GM21367 (cell line): ENCODE measurements around the gene CLK1.
"Not testable (repeated sequence)": the region's sequence is repeated elsewhere in the genome, so short reads cannot be mapped to it uniquely, and the experiment has no call there.

ENCODE experiments used
- ATAC-seq: cut with Tn5 transposase; IDR thresholded peaks from one replicate; pipeline ENCODE4 v1.9.1; 2021; ENCODE audit not compliant: unreplicated experiment

Gene CLK1

GRCh38 chr2:200851398-200852248, 12.8 kb downstream of the CLK1 start:
- no peak for ATAC-seq

GRCh38 chr2:200850512-200851256, 13.8 kb downstream of the CLK1 start:
- no peak for ATAC-seq

GRCh38 chr2:200847939-200848338, 16.5 kb downstream of the CLK1 start:
- no peak for ATAC-seq

- ATAC-seq: no peak
Measured at GRCh38 chr2:200847269-200847668, 17.2 kb downstream of the CLK1 start.

- ATAC-seq: no peak
Measured at GRCh38 chr2:200845669-200846325, 18.7 kb downstream of the CLK1 start.

- ATAC-seq: no peak
Measured at GRCh38 chr2:200845194-200845593, 19.3 kb downstream of the CLK1 start.

GRCh38 chr2:200843993-200844948, 20.2 kb downstream of the CLK1 start:
- ATAC-seq: no peak

- ATAC-seq: no peak
Measured at GRCh38 chr2:200839513-200839912, 24.9 kb downstream of the CLK1 start.

GRCh38 chr2:200834701-200835100, 29.8 kb downstream of the CLK1 start:
- ATAC-seq: no peak

GRCh38 chr2:200829258-200829655, 35.2 kb downstream of the CLK1 start:
- no peak for ATAC-seq

- ATAC-seq: no peak
Measured at GRCh38 chr2:200828572-200829257, 35.7 kb downstream of the CLK1 start.

- ATAC-seq: no peak
Measured at GRCh38 chr2:200828104-200828503, 36.4 kb downstream of the CLK1 start.

- ATAC-seq: no peak
Measured at GRCh38 chr2:200821686-200822245, 42.7 kb downstream of the CLK1 start.

- ATAC-seq: no peak
Measured at GRCh38 chr2:200820573-200821234, 43.8 kb downstream of the CLK1 start.

- ATAC-seq: not testable (repeated sequence)
Measured at GRCh38 chr2:200818732-200819131, 45.7 kb downstream of the CLK1 start.

- ATAC-seq: no peak
Measured at GRCh38 chr2:200814917-200815316, 49.5 kb downstream of the CLK1 start.

GRCh38 chr2:200814276-200814815, 50.1 kb downstream of the CLK1 start:
- ATAC-seq: no peak

- peak; percentile 39 for ATAC-seq
Measured at GRCh38 chr2:200812122-200813022, 52.1 kb downstream of the CLK1 start.
